K562 (cell line): ENCODE data around the gene CLDN20.

Experiments used
- CTCF ChIP-seq, 3 experiments: IDR thresholded peaks in 2 of 3; conservative IDR thresholded peaks in 1 of 3; 2 replicates each; pipeline ENCODE4 v1.5.1; 2011 to 2012; ENCODE audit warnings: low read length in 3 of 3, mild to moderate bottlenecking in 3 of 3, control low read depth in 2 of 3, improper control_type of control experiment in 1 of 3, inconsistent platforms in 1 of 3, low read depth in 1 of 3, mixed read lengths in 1 of 3, moderate library complexity in 1 of 3; ENCODE audit not compliant: insufficient read depth in 2 of 3
- FOSL1 ChIP-seq: fragments of 200-800 bp; sonication (Bioruptor generic); conservative IDR thresholded peaks from 2 replicates; pipeline ENCODE4 v1.6.1; 2016; ENCODE audit warnings: missing genetic modification characterization, missing compliant biosample characterization
- MXI1 ChIP-seq: IDR thresholded peaks from 2 replicates; pipeline ENCODE4 v1.6.1; 2011; ENCODE audit warnings: low read depth, mild to moderate bottlenecking, improper control_type of control experiment, low read length
- NFXL1 ChIP-seq: fragments of 450-650 bp; formaldehyde crosslinking; IDR thresholded peaks from 2 replicates; pipeline ENCODE4 v1.4.0; 2021; ENCODE audit warnings: mild to moderate bottlenecking
- POLR2AphosphoS5 ChIP-seq: IDR thresholded peaks from 2 replicates; pipeline ENCODE4 v1.6.1; 2011; ENCODE audit warnings: mild to moderate bottlenecking, low read depth, low read length, moderate library complexity; ENCODE audit not compliant: control insufficient read depth, insufficient read depth
- RAD21 ChIP-seq, 2 experiments: fragments of 250-450 bp in 1 of 2; fragments of 450-650 bp in 1 of 2; sonication (Bioruptor Pico) in 1 of 2; formaldehyde crosslinking in 1 of 2; IDR thresholded peaks in 1 of 2; conservative IDR thresholded peaks in 1 of 2; 2 replicates each; pipeline versions ENCODE4 v1.4.0 to v1.8.0; 2020 to 2022; ENCODE audit warnings: mild to moderate bottlenecking in 2 of 2, moderate library complexity in 1 of 2
- TOE1 ChIP-seq, 2 experiments: fragments of 450-650 bp in 1 of 2; sonication (generic) in 1 of 2; formaldehyde crosslinking in 1 of 2; IDR thresholded peaks; 2 replicates each; pipeline versions ENCODE4 v1.7.1 to v1.8.0; 2016 to 2022; ENCODE audit warnings: borderline replicate concordance in 2 of 2, mild to moderate bottlenecking in 2 of 2, antibody characterized with exemption in 1 of 2, inconsistent platforms in 1 of 2, low read depth in 1 of 2, missing genetic modification reagents in 1 of 2, moderate library complexity in 1 of 2
- U2AF1 ChIP-seq: fragments of 200-400 bp; formaldehyde crosslinking; optimal IDR thresholded peaks from 2 replicates; pipeline ENCODE3; 2017; ENCODE audit warnings: mild to moderate bottlenecking, low read depth, low read length, moderate library complexity
- TF ChIP-seq, protein P1 (sequence below): fragments of 250-450 bp; sonication (Bioruptor Pico); IDR thresholded peaks from 2 replicates; pipeline ENCODE4 v1.8.0; 2021; ENCODE audit warnings: mild to moderate bottlenecking, moderate library complexity
- TF ChIP-seq, protein P2 (sequence below): fragments of 450-650 bp; IDR thresholded peaks from 2 replicates; pipeline ENCODE4 v1.6.1; 2016; ENCODE audit warnings: antibody characterized with exemption
- TF ChIP-seq, protein P3 (sequence below): fragments of 200-400 bp; formaldehyde crosslinking; IDR thresholded peaks from 2 replicates; pipeline ENCODE4 v1.6.1; 2017; ENCODE audit warnings: mild to moderate bottlenecking, low read depth, low read length, moderate library complexity
- TF ChIP-seq, protein P4 (sequence below), 2 experiments: IDR thresholded peaks; 2 replicates each; pipeline ENCODE4 v1.6.1; 2011; ENCODE audit warnings: borderline replicate concordance in 1 of 2, control low read depth in 1 of 2, low read depth in 1 of 2, low read length in 1 of 2, mild to moderate bottlenecking in 1 of 2, mixed read lengths in 1 of 2, moderate library complexity in 1 of 2; ENCODE audit not compliant: insufficient read depth in 1 of 2, insufficient read length in 1 of 2, poor library complexity in 1 of 2, severe bottlenecking in 1 of 2; ENCODE audit errors: extremely low read depth in 1 of 2
- TF ChIP-seq, protein P5 (sequence below): fragments of 250-450 bp; sonication (Bioruptor Pico); IDR thresholded peaks from 2 replicates; pipeline ENCODE4 v1.4.0; 2020; ENCODE audit warnings: mild to moderate bottlenecking

GRCh38 chr6:155325700-155326516 lies 62.1 kb downstream of the CLDN20 start:
- TF ChIP-seq, protein P1, sequence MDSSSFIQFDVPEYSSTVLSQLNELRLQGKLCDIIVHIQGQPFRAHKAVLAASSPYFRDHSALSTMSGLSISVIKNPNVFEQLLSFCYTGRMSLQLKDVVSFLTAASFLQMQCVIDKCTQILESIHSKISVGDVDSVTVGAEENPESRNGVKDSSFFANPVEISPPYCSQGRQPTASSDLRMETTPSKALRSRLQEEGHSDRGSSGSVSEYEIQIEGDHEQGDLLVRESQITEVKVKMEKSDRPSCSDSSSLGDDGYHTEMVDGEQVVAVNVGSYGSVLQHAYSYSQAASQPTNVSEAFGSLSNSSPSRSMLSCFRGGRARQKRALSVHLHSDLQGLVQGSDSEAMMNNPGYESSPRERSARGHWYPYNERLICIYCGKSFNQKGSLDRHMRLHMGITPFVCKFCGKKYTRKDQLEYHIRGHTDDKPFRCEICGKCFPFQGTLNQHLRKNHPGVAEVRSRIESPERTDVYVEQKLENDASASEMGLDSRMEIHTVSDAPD (CRISPR knock-in tag) = no peak
- TF ChIP-seq POLR2AphosphoS5 = no peak
- TF ChIP-seq, protein P2, sequence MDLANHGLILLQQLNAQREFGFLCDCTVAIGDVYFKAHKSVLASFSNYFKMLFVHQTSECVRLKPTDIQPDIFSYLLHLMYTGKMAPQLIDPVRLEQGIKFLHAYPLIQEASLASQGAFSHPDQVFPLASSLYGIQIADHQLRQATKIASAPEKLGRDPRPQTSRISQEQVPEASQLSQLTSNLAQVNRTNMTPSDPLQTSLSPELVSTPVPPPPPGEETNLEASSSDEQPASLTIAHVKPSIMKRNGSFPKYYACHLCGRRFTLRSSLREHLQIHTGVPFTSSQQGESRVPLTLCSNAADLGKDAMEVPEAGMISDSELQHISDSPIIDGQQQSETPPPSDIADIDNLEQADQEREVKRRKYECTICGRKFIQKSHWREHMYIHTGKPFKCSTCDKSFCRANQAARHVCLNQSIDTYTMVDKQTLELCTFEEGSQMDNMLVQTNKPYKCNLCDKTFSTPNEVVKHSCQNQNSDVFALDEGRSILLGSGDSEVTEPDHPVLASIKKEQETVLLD = no peak
- no peak for TF ChIP-seq NFXL1 (CRISPR knock-in tag)
- TF ChIP-seq, protein P3, sequence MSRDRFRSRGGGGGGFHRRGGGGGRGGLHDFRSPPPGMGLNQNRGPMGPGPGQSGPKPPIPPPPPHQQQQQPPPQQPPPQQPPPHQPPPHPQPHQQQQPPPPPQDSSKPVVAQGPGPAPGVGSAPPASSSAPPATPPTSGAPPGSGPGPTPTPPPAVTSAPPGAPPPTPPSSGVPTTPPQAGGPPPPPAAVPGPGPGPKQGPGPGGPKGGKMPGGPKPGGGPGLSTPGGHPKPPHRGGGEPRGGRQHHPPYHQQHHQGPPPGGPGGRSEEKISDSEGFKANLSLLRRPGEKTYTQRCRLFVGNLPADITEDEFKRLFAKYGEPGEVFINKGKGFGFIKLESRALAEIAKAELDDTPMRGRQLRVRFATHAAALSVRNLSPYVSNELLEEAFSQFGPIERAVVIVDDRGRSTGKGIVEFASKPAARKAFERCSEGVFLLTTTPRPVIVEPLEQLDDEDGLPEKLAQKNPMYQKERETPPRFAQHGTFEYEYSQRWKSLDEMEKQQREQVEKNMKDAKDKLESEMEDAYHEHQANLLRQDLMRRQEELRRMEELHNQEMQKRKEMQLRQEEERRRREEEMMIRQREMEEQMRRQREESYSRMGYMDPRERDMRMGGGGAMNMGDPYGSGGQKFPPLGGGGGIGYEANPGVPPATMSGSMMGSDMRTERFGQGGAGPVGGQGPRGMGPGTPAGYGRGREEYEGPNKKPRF = no peak
- TF ChIP-seq, protein P4, sequence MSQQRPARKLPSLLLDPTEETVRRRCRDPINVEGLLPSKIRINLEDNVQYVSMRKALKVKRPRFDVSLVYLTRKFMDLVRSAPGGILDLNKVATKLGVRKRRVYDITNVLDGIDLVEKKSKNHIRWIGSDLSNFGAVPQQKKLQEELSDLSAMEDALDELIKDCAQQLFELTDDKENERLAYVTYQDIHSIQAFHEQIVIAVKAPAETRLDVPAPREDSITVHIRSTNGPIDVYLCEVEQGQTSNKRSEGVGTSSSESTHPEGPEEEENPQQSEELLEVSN (IDR thresholded peaks at IDR 0.05; ENCODE audit: borderline replicate concordance in 1 of 2, extremely low read depth in 1 of 2, insufficient read depth in 1 of 2, insufficient read length in 1 of 2, low read depth in 1 of 2, low read length in 1 of 2, poor library complexity in 1 of 2, severe bottlenecking in 1 of 2) = no peak
- TF ChIP-seq FOSL1 = no peak
- TF ChIP-seq, protein P5, sequence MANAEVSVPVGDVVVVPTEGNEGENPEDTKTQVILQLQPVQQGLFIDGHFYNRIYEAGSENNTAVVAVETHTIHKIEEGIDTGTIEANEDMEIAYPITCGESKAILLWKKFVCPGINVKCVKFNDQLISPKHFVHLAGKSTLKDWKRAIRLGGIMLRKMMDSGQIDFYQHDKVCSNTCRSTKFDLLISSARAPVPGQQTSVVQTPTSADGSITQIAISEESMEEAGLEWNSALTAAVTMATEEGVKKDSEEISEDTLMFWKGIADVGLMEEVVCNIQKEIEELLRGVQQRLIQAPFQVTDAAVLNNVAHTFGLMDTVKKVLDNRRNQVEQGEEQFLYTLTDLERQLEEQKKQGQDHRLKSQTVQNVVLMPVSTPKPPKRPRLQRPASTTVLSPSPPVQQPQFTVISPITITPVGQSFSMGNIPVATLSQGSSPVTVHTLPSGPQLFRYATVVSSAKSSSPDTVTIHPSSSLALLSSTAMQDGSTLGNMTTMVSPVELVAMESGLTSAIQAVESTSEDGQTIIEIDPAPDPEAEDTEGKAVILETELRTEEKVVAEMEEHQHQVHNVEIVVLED (CRISPR knock-in tag) = no peak
- no peak for TF ChIP-seq CTCF (IDR thresholded peaks at IDR 0.05 in 2 of 3, conservative IDR thresholded peaks at IDR 0.05 in 1 of 3; ENCODE audit: insufficient read depth in 2 of 3, low read depth in 1 of 3, low read length in 3 of 3)
- TF ChIP-seq RAD21 (CRISPR knock-in tag; conservative IDR thresholded peaks at IDR 0.05 in 1 of 2, IDR thresholded peaks at IDR 0.05 in 1 of 2) = no peak
- TF ChIP-seq MXI1 = no peak
- no peak for TF ChIP-seq U2AF1
- no peak for TF ChIP-seq TOE1 (IDR thresholded peaks at IDR 0.05; ENCODE audit: borderline replicate concordance)
- TF ChIP-seq TOE1 (CRISPR knock-in tag; IDR thresholded peaks at IDR 0.05; ENCODE audit: borderline replicate concordance, low read depth) = no peak
